Natural killer cell (primary cell): ENCODE results near the gene FRY. TPM values are rescaled to one million over a fixed set of nuclear protein-coding genes. Genes with fewer than 3 reads are reported as not detected.

Experiments
- ATAC-seq, 3 donors: fragments of 150-1000 bp in 2 of 3; fragments of 200-7000 bp in 1 of 3; cut with Tn5 transposase; 1 replicate in 1 of 3; 2 replicates in 2 of 3; pipeline ENCODE4 v1.10.0; 2021; ENCODE audit warnings: mild to moderate bottlenecking in 2 of 3, moderate library complexity in 2 of 3
- DNase-seq, 2 donors: peaks; one replicate each; pipeline versions ENCODE4 v3.0.0 to v3.0.0-alpha.2; 2013 to 2021; ENCODE audit warnings: mixed read lengths in 1 of 2
- H3K27ac ChIP-seq: one replicate; pipeline ENCODE4 v1.5.1; 2013; ENCODE audit warnings: mild to moderate bottlenecking, low read length
- H3K27me3 ChIP-seq: one replicate; pipeline ENCODE4 v1.6.1; 2013; ENCODE audit warnings: low read length; ENCODE audit not compliant: control insufficient read depth, insufficient read depth
- H3K36me3 ChIP-seq: one replicate; pipeline ENCODE4 v1.6.1; 2013; ENCODE audit warnings: low read length; ENCODE audit not compliant: control insufficient read depth, insufficient read depth
- H3K4me1 ChIP-seq: one replicate; pipeline ENCODE4 v1.6.1; 2013; ENCODE audit warnings: low read length; ENCODE audit not compliant: control insufficient read depth, insufficient read depth
- H3K4me3 ChIP-seq: one replicate; pipeline ENCODE4 v1.5.1; 2013; ENCODE audit warnings: low read length
- H3K9me3 ChIP-seq: one replicate; pipeline ENCODE4 v1.6.1; 2013; ENCODE audit warnings: low read length; ENCODE audit not compliant: control insufficient read depth, insufficient read depth
- H3K27ac Mint-ChIP-seq, 2 donors: one replicate each; pipeline ENCODE4 v1.8.0; 2022; ENCODE audit warnings: mild to moderate bottlenecking in 2 of 2, mixed read lengths in 2 of 2, moderate library complexity in 1 of 2
- H3K27me3 Mint-ChIP-seq, 2 donors: one replicate each; pipeline ENCODE4 v1.8.0; 2022; ENCODE audit warnings: low read depth in 2 of 2, mixed read lengths in 2 of 2
- H3K36me3 Mint-ChIP-seq: one replicate; pipeline ENCODE4 v1.8.0; 2022; ENCODE audit warnings: mixed read lengths
- H3K4me1 Mint-ChIP-seq, 2 donors: one replicate each; pipeline ENCODE4 v1.8.0; 2022; ENCODE audit warnings: mixed read lengths in 2 of 2
- H3K4me3 Mint-ChIP-seq: one replicate; pipeline ENCODE4 v1.8.0; 2022; ENCODE audit warnings: mild to moderate bottlenecking, moderate library complexity, mixed read lengths
- H3K9me3 Mint-ChIP-seq, 2 donors: one replicate each; pipeline ENCODE4 v1.8.0; 2022; ENCODE audit warnings: mixed read lengths in 2 of 2
- CTCF ChIP-seq: fragments of 200-600 bp; IDR thresholded peaks from one replicate; pipeline ENCODE4 v1.8.0; 2022; ENCODE audit warnings: antibody characterized with exemption
- WGBS: methylation state at CpG from one replicate; pipeline ENCODE4 v1.1.7; 2013; ENCODE audit warnings: missing lambda C conversion rate; ENCODE audit not compliant: insufficient coverage; 5-methylcytosine and 5-hydroxymethylcytosine counted together
- intact Hi-C: fragments of 100-400 bp; cut with micrococcal nuclease; formaldehyde crosslinking; loops from one replicate; pipeline ENCODE4 v1.14.2; 2022
- total RNA-seq, 4 donors: library from RNA; stranded (reverse); fragments of 120-200 nt in 1 of 4; gene quantifications; one replicate each; pipeline versions ENCODE4 v1.2.3 to v1.2.4, GENCODE V29; 2013 to 2022

FRY gene
- total RNA-seq, 3 donors from 2014 or later (not counting 1 experiment from before 2014, with no cell fraction given), result 25.1 to 52.1 (median 27.4) TPM

GRCh38 chr13:32047088-32047487 is 15.5 kb downstream of the FRY start:
- H3K27ac Mint-ChIP-seq, result no peak overlapping the region
- no peaks in the 10 kb centered on the region for H3K27me3 Mint-ChIP-seq
- no peaks in the 10 kb centered on the region for H3K36me3 Mint-ChIP-seq
- H3K9me3 Mint-ChIP-seq, result no peaks in the 10 kb centered on the region
- intact Hi-C loops, result no loop called here
- ATAC-seq, result no peak
- peaks cover 3% of the 10 kb centered on the region for H3K4me1 ChIP-seq
- H3K27ac ChIP-seq, result no peak overlapping the region
- no peak for DNase-seq
- H3K27me3 ChIP-seq, result no peaks in the 10 kb centered on the region
- H3K4me3 Mint-ChIP-seq, result no peak overlapping the region
- no peaks in the 10 kb centered on the region for H3K36me3 ChIP-seq
- no peak overlapping the region for H3K4me3 ChIP-seq
- no peak for TF ChIP-seq CTCF
- no peaks in the 10 kb centered on the region for H3K9me3 ChIP-seq
- H3K4me1 Mint-ChIP-seq, result peaks cover 15 to 17% of the 10 kb centered on the region in 2 donors

- peaks cover 15% of the 10 kb centered on the region in 2 donors for H3K4me1 Mint-ChIP-seq
- H3K27ac Mint-ChIP-seq, result no peak overlapping the region
Measured at GRCh38 chr13:32047793-32048192, 16.2 kb downstream of the FRY start.

GRCh38 chr13:32048816-32049215 is 17.2 kb downstream of the FRY start:
- Mint-ChIP-seq H3K4me1 (peaks cover 13 to 20% of the 10 kb centered on the region in 2 donors), H3K27me3 (no peaks in the 10 kb centered on the region), H3K9me3 (no peaks in the 10 kb centered on the region), H3K4me3 (no peak overlapping the region), H3K36me3 (no peaks in the 10 kb centered on the region), H3K27ac (no peak overlapping the region)
- no peaks in the 10 kb centered on the region for H3K36me3 ChIP-seq
- H3K27me3 ChIP-seq, result no peaks in the 10 kb centered on the region
- no peak overlapping the region for H3K4me3 ChIP-seq
- no peaks in the 10 kb centered on the region for H3K9me3 ChIP-seq
- TF ChIP-seq CTCF, result no peak
- H3K4me1 ChIP-seq, result no peaks in the 10 kb centered on the region
- DNase-seq (no peak), ATAC-seq (no peak)
- no peak overlapping the region for H3K27ac ChIP-seq
- intact Hi-C loops, result no loop called here

More at GRCh38 chr13:32047793-32048192, 16.2 kb downstream of the FRY start:
- Histone ChIP-seq H3K36me3 (no peaks in the 10 kb centered on the region), H3K27ac (no peak overlapping the region), H3K9me3 (no peaks in the 10 kb centered on the region), H3K4me1 (no peaks in the 10 kb centered on the region), H3K4me3 (no peak overlapping the region), H3K27me3 (no peaks in the 10 kb centered on the region)
- DNase-seq (no peak), ATAC-seq (no peak)
- no peak overlapping the region for H3K4me3 Mint-ChIP-seq
- TF ChIP-seq CTCF, result no peak
- 78% methylated on average over 4 of the region's 5 CpGs for WGBS
- intact Hi-C loops, result no loop called here
- no peaks in the 10 kb centered on the region for H3K36me3 Mint-ChIP-seq
- no peaks in the 10 kb centered on the region for H3K27me3 Mint-ChIP-seq
- H3K9me3 Mint-ChIP-seq, result no peaks in the 10 kb centered on the region

GRCh38 chr13:32051156-32051555 is 19.6 kb downstream of the FRY start:
- Histone ChIP-seq H3K4me1 (no peaks in the 10 kb centered on the region), H3K27me3 (no peaks in the 10 kb centered on the region), H3K27ac (no peak overlapping the region), H3K9me3 (no peaks in the 10 kb centered on the region), H3K4me3 (no peak overlapping the region), H3K36me3 (no peaks in the 10 kb centered on the region)
- DNase-seq, result no peak
- Mint-ChIP-seq H3K4me1 (peaks cover 12 to 18% of the 10 kb centered on the region in 2 donors), H3K4me3 (no peak overlapping the region), H3K9me3 (no peaks in the 10 kb centered on the region), H3K27me3 (no peaks in the 10 kb centered on the region), H3K36me3 (no peaks in the 10 kb centered on the region), H3K27ac (no peak overlapping the region)
- intact Hi-C loops, result no loop called here
- 89% methylated on average over 3 of the region's 4 CpGs for WGBS
- no peak for TF ChIP-seq CTCF
- ATAC-seq, result no peak
